ENCODE measurements around the gene CPT1B.

The CPT1B gene

GRCh38 chr22:50601669-50602337, 23.6 kb upstream of the CPT1B start:
- no peak overlapping the region for H3K4me3 ChIP-seq (ENCODE audit: control insufficient read depth, low read depth, low read length)
- DNase-seq (ENCODE audit: low read depth) = no peak
- no peak for TF ChIP-seq CTCF (IDR thresholded peaks at IDR 0.05; ENCODE audit: control insufficient read depth, insufficient read depth, low read depth, low read length, missing control alignments)

DNA sequence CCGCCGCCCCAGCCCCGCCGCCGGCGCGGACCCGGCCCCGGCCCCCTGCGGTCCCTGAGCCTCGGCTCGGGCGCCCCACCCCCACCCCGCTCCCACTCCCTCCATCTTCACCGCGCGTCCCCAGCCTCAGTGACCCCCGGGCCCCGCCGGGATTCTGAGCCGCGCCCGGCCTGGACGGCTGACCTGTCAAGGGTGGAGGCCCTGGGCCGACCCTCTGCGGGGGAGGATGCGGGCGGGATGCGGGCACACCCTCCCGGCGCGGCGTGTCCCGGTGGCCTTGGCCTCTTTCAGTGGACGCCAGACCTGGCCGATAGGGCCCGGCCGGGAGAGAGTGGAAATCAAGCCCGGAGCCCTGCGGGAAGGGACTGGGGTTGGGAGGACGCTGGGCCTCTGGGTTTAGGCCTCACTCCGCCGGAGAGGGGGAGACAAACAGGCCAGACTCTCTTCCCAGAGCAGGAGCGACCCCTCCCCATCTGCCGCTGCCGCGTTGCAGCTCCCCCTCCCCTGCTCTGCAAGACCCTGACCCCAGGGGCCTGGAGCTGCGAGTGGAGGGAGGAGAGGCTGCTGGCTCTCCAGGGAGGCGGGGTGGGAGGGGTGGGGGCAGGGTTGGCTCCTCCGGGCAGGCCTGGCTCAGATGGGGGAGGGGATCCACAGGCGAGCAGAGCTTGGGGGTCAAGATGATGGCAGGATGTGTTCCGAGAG, 22.9 kb upstream of the CPT1B start:
- H3K4me3 ChIP-seq (ENCODE audit: control insufficient read depth, low read depth, low read length) = no peak overlapping the region
- TF ChIP-seq CTCF (IDR thresholded peaks at IDR 0.05; ENCODE audit: control insufficient read depth, insufficient read depth, low read depth, low read length, missing control alignments) = no peak
- DNase-seq (ENCODE audit: low read depth) = no peak

GRCh38 chr22:50600538-50600937, 22.3 kb upstream of the CPT1B start, which contains the start of gene MAPK8IP2:
MAPK8IP2 (plus strand) TSS chr22:50600793; CDS start chr22:50600819, 26 bp downstream.
- DNase-seq (ENCODE audit: low read depth) = no peak
- no peak for TF ChIP-seq CTCF (IDR thresholded peaks at IDR 0.05; ENCODE audit: control insufficient read depth, insufficient read depth, low read depth, low read length, missing control alignments)
- no peak within 1 kb of the TSS for H3K4me3 ChIP-seq (ENCODE audit: control insufficient read depth, low read depth, low read length)

DNA sequence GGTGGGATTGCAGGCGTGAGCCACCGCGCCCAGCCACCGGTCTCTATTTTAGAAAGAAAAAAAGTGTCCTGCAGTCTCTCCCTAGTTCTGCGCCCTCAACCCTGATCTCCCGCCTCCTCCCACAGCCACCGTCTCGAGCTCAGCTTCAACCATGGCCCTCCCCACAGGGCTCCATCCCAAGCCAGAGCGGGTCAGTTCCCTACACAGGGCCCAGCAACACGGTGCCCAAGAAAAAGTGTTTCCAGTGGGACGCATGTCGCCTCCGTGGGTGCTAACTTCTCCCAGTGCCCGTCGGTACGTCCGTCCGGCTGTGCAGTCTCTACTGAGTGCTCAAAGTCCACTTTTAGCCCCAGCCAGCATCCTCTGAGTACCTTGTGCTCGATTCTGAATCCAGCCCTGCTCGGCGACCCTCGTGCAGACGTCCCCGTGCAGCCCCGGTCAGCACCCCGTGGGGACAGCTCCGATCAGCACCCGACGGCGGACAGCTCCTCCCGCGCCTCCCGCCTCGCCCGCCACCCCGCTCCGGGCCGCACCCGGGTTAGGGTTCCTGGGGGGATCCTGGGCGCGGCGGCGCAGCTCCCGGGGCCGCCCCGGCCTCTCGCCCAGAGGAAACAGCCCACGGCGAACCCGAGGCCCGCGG, 21.7 kb upstream of the CPT1B start:
- no peak overlapping the region for H3K4me3 ChIP-seq (ENCODE audit: control insufficient read depth, low read depth, low read length)
- no peak for TF ChIP-seq CTCF (IDR thresholded peaks at IDR 0.05; ENCODE audit: control insufficient read depth, insufficient read depth, low read depth, low read length, missing control alignments)
- no peak for DNase-seq (ENCODE audit: low read depth)

DNA sequence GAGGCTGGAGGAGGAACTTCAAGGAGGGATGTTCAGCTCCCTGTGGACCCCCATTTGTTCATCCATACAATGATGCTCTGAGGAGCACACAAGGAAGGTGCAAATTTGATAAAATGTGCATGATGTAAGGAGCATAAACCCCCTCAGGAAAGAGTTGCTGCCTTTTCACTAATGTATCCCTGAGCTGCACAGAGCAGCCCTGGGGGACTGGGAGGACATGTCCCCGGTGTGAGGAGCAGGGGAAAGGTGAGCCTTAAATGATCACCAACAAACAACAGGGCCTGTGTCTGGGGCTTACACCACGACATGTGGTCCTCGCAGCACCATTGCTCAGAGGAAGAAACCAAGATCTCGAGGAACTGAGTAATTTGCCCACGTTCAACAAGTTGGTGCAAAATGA, 18.9 kb upstream of the CPT1B start:
- DNase-seq (ENCODE audit: low read depth) = no peak
- no peak for TF ChIP-seq CTCF (IDR thresholded peaks at IDR 0.05; ENCODE audit: control insufficient read depth, insufficient read depth, low read depth, low read length, missing control alignments)
- H3K4me3 ChIP-seq (ENCODE audit: control insufficient read depth, low read depth, low read length) = no peak overlapping the region

DNA sequence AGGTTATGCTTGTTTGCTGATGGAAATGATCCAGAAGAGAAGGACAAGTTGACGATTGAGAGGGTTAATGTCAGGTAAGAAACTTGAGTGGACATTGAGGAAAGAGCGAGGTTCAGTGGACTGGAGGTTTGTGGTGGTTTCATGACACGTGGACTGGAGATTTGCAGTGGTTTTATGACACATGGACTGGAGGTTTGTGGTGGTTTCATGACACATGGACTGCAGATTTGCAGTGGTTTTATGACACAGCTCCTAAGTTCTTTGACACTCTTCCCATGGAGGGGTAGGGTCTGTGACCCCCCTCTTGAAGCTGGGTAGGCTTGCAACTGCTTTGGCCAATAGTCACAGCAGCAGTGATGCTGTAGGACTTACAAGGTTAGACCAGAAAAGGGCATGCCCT, 17.0 kb upstream of the CPT1B start:
- H3K4me3 ChIP-seq (ENCODE audit: control insufficient read depth, low read depth, low read length) = no peak overlapping the region
- no peak for TF ChIP-seq CTCF (IDR thresholded peaks at IDR 0.05; ENCODE audit: control insufficient read depth, insufficient read depth, low read depth, low read length, missing control alignments)
- no peak for DNase-seq (ENCODE audit: low read depth)

All from AG09309 (cell line).